ENCODE measurements around the gene ZNF473. TPM values are rescaled to one million over a fixed set of nuclear protein-coding genes. Genes with fewer than 3 reads are reported as not detected.

Gene ZNF473
- 18.9 and 21.4 TPM in 2 replicates for total RNA-seq (2014; rRNA removed; shearing (Covaris generic))

- peak; percentile 95 to 97 for DNase-seq
- peak within 1 kb of the TSS; percentile 87 for H3K4me3 ChIP-seq
- H3K36me3 ChIP-seq, result peaks cover 10% of the 10 kb centered on the region
- peak within 1 kb of the TSS; percentile 29 for H3K27ac ChIP-seq
- no peaks in the 10 kb centered on the region for H3K9me3 ChIP-seq (replicated peaks)
- H3K4me1 ChIP-seq, result no peaks in the 10 kb centered on the region
- H3K27me3 ChIP-seq, result no peaks in the 10 kb centered on the region
These were observed at the start of gene ZNF473 for GRCh38 chr19:50025794-50026549. TSS of gene ZNF473 (plus strand) at chr19:50026005. CDS start at chr19:50031083, 5,078 bp downstream.

DNA sequence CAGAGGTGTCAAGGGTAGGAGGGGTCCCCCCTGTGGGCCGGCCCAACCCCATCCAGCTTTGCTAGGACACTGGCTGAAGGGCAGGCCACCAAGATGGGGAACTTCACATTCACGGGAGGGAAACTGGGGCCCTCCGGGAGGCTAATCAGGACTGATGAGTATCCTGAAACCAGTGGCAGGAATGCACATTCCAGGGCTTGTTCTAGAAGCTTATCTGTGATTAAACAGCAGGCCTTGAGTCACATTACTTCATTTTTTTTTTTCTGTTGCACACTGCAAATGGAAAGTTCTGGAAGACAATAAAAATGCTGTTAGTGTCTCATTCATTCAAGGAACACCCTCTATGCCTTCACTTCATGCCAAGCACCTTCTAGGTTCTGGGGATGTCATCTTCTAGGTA, 49.3 kb upstream of the ZNF473 start:
- Histone ChIP-seq H3K27ac (no peak overlapping the region), H3K27me3 (no peaks in the 10 kb centered on the region), H3K4me3 (no peak overlapping the region), H3K36me3 (no peaks in the 10 kb centered on the region), H3K4me1 (no peaks in the 10 kb centered on the region), H3K9me3 (replicated peaks) (no peaks in the 10 kb centered on the region)
- DNase-seq, result no peak

DNA sequence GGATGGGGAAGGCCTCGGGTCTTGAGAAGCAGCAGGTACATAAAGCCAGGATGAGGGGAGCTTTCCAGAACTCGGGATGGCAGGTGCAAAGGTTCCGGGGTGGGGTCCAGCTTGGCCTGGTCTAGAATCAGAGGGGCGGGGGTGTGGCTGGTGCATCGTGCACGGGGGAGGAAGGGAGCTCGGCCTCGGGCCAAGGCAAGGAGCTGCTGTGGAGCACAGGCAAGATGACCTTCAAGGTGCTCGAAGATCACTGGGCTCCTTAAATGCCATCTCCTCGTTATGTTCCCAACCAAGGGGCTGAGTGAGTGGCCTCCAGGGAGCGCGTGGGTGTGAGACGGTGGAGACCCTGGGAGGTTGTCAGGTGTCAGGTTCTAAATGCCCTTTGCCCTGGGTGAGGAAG, 48.7 kb upstream of the ZNF473 start:
- DNase-seq, result no peak
- H3K9me3 ChIP-seq (replicated peaks), result no peaks in the 10 kb centered on the region
- H3K4me3 ChIP-seq, result no peak overlapping the region
- no peaks in the 10 kb centered on the region for H3K36me3 ChIP-seq
- no peaks in the 10 kb centered on the region for H3K4me1 ChIP-seq
- H3K27ac ChIP-seq, result no peak overlapping the region
- no peaks in the 10 kb centered on the region for H3K27me3 ChIP-seq

- H3K36me3 ChIP-seq, result no peaks in the 10 kb centered on the region
- no peaks in the 10 kb centered on the region for H3K27me3 ChIP-seq
- no peak overlapping the region for H3K4me3 ChIP-seq
- H3K9me3 ChIP-seq (replicated peaks), result no peaks in the 10 kb centered on the region
- no peaks in the 10 kb centered on the region for H3K4me1 ChIP-seq
- DNase-seq, result no peak
- no peak overlapping the region for H3K27ac ChIP-seq
These were observed 47.9 kb upstream of the ZNF473 start for GRCh38 chr19:49977881-49978280.

DNA sequence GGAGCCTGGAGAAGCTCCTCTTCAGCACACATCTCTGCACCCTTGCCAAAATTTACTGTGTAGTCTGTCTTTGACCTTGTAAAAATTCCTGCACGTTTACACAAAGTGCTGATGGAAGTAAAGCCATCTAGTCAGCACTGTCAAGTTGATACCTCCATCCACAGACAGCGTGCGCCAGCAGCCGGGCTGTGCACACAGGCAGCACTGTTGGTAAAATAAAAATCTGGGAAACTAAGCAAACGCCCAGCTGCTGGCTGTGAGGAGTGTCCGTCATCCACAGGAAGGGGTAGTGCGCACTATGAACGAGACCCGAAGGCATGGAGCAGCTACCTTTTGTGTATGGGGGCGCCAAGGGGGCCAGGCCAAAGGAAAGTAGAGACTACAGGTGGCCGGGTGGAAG, 47.5 kb upstream of the ZNF473 start:
- Histone ChIP-seq H3K27ac (no peak overlapping the region), H3K4me1 (no peaks in the 10 kb centered on the region), H3K36me3 (no peaks in the 10 kb centered on the region), H3K27me3 (no peaks in the 10 kb centered on the region), H3K9me3 (replicated peaks) (no peaks in the 10 kb centered on the region), H3K4me3 (no peak overlapping the region)
- DNase-seq, result no peak

DNA sequence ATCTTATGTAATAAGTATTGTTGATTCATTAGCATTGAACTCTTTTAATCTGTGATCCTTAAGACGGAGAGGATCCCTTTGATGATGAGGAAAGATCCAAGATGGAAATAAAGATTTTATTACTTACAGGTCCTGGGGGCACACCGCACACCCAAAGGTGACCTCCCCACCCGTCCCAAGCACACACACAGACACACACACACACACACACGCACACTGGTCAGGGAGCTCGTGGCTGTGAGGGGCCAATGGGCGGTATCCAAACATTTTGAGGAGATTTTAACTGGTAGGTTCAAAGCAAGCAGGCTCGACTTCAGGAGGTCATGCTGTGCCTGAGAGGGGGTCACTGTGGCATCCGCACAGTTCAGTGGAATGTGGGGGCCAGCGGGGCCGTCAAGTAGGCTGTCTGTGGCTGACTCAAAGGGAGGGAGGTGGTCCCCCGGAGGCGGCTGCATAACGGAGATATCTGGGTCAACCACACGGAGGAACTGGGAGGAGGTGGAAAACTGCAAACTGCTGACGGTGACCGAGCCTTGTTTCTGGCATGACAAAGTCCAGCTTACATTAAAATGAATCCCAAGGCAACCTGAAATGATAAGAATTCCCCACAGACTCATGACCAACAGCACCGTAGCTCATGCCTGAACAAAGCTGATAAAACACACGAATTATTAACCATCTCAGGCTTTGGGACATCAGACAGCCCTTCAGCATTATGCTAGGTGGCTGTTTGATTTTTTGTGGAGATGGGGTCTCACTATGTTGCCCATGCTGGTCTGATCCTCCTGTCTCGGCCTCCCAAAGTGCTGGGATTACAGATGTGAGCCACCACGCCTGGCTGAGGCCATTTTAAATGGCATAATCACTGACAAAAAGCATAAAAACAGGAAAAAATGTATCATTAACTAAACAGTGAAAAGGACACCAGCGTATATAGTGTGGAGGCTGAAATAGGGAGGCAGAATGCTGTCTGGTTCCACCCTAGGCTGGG, 43.9 kb upstream of the ZNF473 start:
- no peaks in the 10 kb centered on the region for H3K27me3 ChIP-seq
- H3K4me3 ChIP-seq, result no peak overlapping the region
- H3K9me3 ChIP-seq (replicated peaks), result no peaks in the 10 kb centered on the region
- H3K27ac ChIP-seq, result no peak overlapping the region
- no peak for DNase-seq
- no peaks in the 10 kb centered on the region for H3K36me3 ChIP-seq
- no peaks in the 10 kb centered on the region for H3K4me1 ChIP-seq

DNA sequence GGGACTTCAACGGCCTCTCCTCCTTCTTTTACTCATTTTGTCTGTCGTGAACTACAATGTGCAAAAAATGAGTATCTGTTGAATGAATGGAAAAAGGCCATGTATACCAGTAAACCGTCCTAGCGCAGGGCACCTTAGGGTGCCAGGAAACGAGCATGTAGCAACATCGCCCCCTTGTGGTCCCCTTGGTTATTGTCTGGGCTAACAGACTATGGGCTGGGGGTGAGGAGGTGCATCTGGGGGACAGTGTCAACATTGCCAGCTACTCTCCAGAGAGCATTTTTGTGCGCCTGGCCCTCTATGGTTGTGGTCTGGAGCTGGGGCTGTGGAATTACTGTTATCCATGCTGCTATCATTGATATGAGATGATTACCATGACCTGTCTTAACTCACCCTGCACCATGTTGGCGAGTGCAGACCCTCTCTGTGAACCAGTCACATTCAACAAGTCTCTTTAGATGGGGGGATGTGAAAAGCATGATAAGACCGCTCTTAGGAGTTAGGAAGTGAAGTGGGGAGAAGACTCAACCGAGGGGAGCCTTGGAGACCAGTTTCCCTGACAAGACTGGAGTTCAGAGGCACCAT, 42.1 kb upstream of the ZNF473 start:
- H3K27me3 ChIP-seq, result no peaks in the 10 kb centered on the region
- peak; percentile 61 to 85 for DNase-seq

DNA sequence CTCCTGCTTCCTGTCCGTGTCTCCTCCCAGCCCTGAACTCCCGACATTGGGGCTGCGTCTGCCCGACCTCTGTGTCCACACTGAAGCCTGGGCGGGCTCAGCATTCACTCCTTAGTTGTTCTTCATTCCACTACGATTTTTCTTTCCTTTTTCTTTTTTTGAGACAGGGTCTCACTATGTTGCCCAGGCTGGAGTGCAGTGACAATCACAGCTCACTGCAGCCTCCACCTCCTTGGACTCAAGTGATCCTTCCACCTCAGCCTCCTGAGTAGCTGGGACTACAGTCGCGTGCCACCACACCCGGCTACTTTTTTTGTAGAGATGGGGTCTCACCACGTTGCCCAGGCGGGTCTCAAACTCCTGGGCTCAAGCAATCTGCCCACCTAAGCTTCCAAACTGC, 41.3 kb upstream of the ZNF473 start:
- Histone ChIP-seq H3K4me3 (no peak overlapping the region), H3K27me3 (no peaks in the 10 kb centered on the region), H3K27ac (no peak overlapping the region), H3K4me1 (no peaks in the 10 kb centered on the region), H3K36me3 (no peaks in the 10 kb centered on the region), H3K9me3 (replicated peaks) (0 out of 2 replicates have a peak, but pooled peaks cover 4% of the 10 kb centered on the region)
- DNase-seq, result no peak

More for the DNA sequence above, 42.1 kb upstream of the ZNF473 start:
- Histone ChIP-seq H3K27ac (no peak overlapping the region), H3K36me3 (no peaks in the 10 kb centered on the region), H3K9me3 (replicated peaks) (0 out of 2 replicates have a peak, but pooled peaks cover 4% of the 10 kb centered on the region), H3K4me1 (no peaks in the 10 kb centered on the region), H3K4me3 (no peak overlapping the region)

DNA sequence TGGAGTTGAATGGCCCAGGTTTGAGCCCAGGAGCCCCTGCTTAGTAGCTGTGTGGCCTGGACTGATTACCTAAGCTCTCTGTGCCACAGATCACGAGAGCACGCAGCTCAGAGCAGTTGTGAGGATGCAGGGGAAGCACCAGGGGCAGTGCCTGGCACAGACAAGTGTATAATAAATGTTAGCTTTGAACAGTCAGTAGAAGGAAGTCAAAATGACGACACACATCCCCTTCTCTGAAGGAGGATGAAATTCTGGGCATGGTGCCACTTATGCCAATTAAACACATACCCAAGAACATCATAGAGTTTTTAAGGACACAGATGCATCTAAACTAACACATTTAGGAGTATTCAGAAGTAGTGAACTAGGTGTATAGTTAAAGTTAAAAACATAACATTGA, 39.9 kb upstream of the ZNF473 start:
- no peak for DNase-seq
- Histone ChIP-seq H3K9me3 (replicated peaks) (0 out of 2 replicates have a peak, but pooled peaks cover 4% of the 10 kb centered on the region), H3K27ac (no peak overlapping the region), H3K4me3 (no peak overlapping the region), H3K27me3 (no peaks in the 10 kb centered on the region), H3K4me1 (no peaks in the 10 kb centered on the region), H3K36me3 (no peaks in the 10 kb centered on the region)

DNA sequence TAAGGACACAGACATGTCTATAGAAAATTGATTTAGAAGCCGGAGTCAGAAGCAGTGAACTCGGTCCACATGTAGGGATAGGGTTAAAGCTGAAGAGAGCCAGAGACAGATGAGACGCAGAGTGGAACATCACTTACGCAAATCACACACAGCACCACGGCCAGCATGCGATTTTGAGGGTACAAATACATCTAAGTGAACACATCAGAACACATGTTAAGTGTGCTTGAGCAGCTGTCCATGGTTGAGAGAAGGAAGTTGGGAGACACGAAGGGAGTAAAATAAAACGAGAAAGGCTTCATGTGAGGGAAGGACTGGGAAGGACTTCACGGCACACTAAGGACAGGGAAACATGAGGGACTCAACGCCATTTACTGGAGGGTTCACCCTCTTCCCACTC, 39.5 kb upstream of the ZNF473 start:
- Histone ChIP-seq H3K36me3 (no peaks in the 10 kb centered on the region), H3K27ac (no peak overlapping the region), H3K4me3 (no peak overlapping the region), H3K9me3 (replicated peaks) (0 out of 2 replicates have a peak, but pooled peaks cover 4% of the 10 kb centered on the region), H3K27me3 (no peaks in the 10 kb centered on the region), H3K4me1 (no peaks in the 10 kb centered on the region)
- DNase-seq, result no peak

DNA sequence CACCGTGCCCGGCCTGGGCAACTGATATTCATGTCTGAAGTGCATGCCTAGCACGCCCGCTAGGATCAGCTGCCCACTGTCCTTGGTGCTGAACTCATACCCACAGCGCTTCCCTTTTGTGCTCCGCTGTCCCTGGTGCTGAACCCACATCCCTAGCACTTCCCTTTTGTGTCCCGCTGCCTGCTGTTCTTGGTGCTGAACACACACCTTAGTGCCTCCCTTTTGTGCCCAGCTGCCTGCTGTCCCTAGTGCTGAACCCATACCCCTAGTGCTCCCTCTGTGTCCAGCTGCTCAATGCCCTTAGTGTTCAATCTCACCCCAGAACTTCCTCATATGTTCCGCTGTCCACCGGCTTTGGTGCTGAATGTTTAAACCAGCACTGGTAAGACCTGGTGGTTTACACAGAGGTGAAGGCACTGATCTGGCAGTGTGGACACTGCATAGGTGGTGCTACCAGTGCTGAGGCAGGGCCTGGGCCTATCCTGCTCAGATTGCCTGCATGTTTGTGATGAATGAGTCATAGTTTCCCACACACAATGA, 38.6 kb upstream of the ZNF473 start:
- Histone ChIP-seq H3K4me1 (no peaks in the 10 kb centered on the region), H3K4me3 (no peak overlapping the region), H3K27ac (no peak overlapping the region), H3K9me3 (replicated peaks) (0 out of 2 replicates have a peak, but pooled peaks cover 4% of the 10 kb centered on the region), H3K27me3 (no peaks in the 10 kb centered on the region), H3K36me3 (no peaks in the 10 kb centered on the region)
- DNase-seq, result peak; percentile 98

DNA sequence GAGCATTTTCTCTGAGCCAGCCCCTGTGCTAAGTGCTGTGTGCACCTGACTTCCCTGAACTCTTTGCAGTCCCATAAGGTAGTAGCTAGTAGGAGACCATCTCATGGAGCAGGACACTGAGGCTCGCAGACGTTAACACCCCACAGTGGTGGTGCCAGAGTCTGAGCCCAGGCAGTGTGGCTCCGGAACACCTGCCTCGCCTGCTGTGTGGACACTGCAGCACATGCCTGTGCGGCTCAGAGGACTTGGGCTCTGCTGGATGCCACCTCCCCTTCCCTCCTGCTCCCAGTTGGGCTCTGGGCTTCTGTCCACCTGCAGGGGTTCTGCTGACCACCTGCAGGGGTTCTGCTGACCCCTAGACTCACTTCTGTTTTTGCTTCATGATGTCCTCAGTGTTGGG, 37.8 kb upstream of the ZNF473 start:
- Histone ChIP-seq H3K36me3 (no peaks in the 10 kb centered on the region), H3K4me3 (no peak overlapping the region), H3K4me1 (no peaks in the 10 kb centered on the region), H3K27ac (no peak overlapping the region), H3K9me3 (replicated peaks) (0 out of 2 replicates have a peak, but pooled peaks cover 4% of the 10 kb centered on the region), H3K27me3 (no peaks in the 10 kb centered on the region)
- no peak for DNase-seq

GRCh38 chr19:49988433-49988832, 37.4 kb upstream of the ZNF473 start:
- Histone ChIP-seq H3K27ac (no peak overlapping the region), H3K4me3 (no peak overlapping the region), H3K4me1 (no peaks in the 10 kb centered on the region), H3K9me3 (replicated peaks) (0 out of 2 replicates have a peak, but pooled peaks cover 4% of the 10 kb centered on the region), H3K27me3 (no peaks in the 10 kb centered on the region), H3K36me3 (no peaks in the 10 kb centered on the region)
- no peak for DNase-seq

DNA sequence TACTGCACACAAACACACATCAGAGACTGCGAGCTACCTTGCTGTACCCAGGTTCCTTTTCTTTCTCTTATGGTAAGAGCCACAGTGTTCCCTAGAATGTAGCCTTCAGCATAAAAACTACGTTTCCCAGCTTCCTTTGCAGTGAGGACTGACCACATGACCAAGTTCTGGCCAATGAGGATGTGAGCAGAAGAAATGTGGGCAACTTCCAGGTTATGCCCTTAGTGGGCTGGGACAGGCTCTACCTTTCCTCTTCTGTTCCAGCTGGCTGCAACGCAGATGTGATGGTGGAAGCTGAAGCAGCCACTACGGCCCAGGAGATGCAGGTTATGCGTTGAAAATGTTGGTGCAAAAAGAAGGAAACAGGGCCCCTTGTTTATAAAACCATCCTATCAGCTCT, 28.1 kb upstream of the ZNF473 start:
- Histone ChIP-seq H3K4me3 (no peak overlapping the region), H3K27ac (no peak overlapping the region), H3K27me3 (no peaks in the 10 kb centered on the region), H3K4me1 (no peaks in the 10 kb centered on the region), H3K9me3 (replicated peaks) (no peaks in the 10 kb centered on the region), H3K36me3 (no peaks in the 10 kb centered on the region)
- DNase-seq, result peak; percentile 54 to 64

All from SJCRH30 (cell line).